GM23248 (cell line): Measurements from ENCODE around the gene MACF1. TPM values are rescaled to one million over a fixed set of nuclear protein-coding genes. Genes with fewer than 3 reads are reported as not detected.

ENCODE experiments used
- DNase-seq: peaks from one replicate; pipeline ENCODE4 v3.0.0-alpha.2; 2015
- H2AFZ ChIP-seq: fragments of 200-600 bp; sonication (generic); 2 replicates; pipeline ENCODE4 v1.6.1; 2016; ENCODE audit warnings: antibody characterized with exemption
- H3F3A ChIP-seq: fragments of 200-600 bp; sonication (generic); 2 replicates; pipeline ENCODE4 v1.6.1; 2016; ENCODE audit warnings: mild to moderate bottlenecking, antibody characterized with exemption, mixed run types; ENCODE audit not compliant: insufficient read depth
- H3K27ac ChIP-seq: fragments of 200-600 bp; sonication (generic); 2 replicates; pipeline ENCODE4 v1.5.1; 2016; ENCODE audit warnings: mild to moderate bottlenecking
- H3K27me3 ChIP-seq: fragments of 200-600 bp; sonication (generic); replicated peaks from 2 replicates; pipeline ENCODE4 v1.6.1; 2016; ENCODE audit warnings: mild to moderate bottlenecking; ENCODE audit not compliant: insufficient read depth
- H3K36me3 ChIP-seq: fragments of 200-600 bp; sonication (generic); 2 replicates; pipeline ENCODE4 v1.6.1; 2016; ENCODE audit warnings: low read depth, mild to moderate bottlenecking
- H3K4me1 ChIP-seq: fragments of 200-600 bp; sonication (generic); 2 replicates; pipeline ENCODE4 v1.6.1; 2016; ENCODE audit warnings: mild to moderate bottlenecking; ENCODE audit not compliant: insufficient read depth
- H3K4me2 ChIP-seq: fragments of 200-600 bp; sonication (generic); one replicate; pipeline ENCODE4 v1.6.1; 2016; ENCODE audit warnings: mild to moderate bottlenecking; ENCODE audit not compliant: unreplicated experiment
- H3K4me3 ChIP-seq: fragments of 200-600 bp; sonication (generic); 2 replicates; pipeline ENCODE4 v1.5.1; 2016; ENCODE audit warnings: mild to moderate bottlenecking
- H3K79me2 ChIP-seq: fragments of 200-600 bp; sonication (generic); 2 replicates; pipeline ENCODE4 v1.6.1; 2016; ENCODE audit warnings: mild to moderate bottlenecking; ENCODE audit not compliant: insufficient read depth
- H3K9ac ChIP-seq: fragments of 200-600 bp; sonication (generic); 2 replicates; pipeline ENCODE4 v1.6.1; 2016; ENCODE audit warnings: mild to moderate bottlenecking
- H3K9me2 ChIP-seq: fragments of 200-600 bp; sonication (generic); 2 replicates; pipeline ENCODE4 v1.6.1; 2016; ENCODE audit warnings: mixed run types, mild to moderate bottlenecking, moderate library complexity; ENCODE audit not compliant: insufficient read depth
- H3K9me3 ChIP-seq: fragments of 200-600 bp; sonication (generic); one replicate; pipeline ENCODE4 v1.6.1; 2017; ENCODE audit warnings: low read depth
- H4K20me1 ChIP-seq: fragments of 200-600 bp; sonication (generic); 2 replicates; pipeline ENCODE4 v1.6.0; 2016; ENCODE audit not compliant: insufficient read depth
- EZH2 ChIP-seq: fragments of 200-600 bp; sonication (generic); IDR thresholded peaks from 2 replicates; pipeline ENCODE4 v1.6.1; 2018; ENCODE audit warnings: antibody characterized with exemption, mild to moderate bottlenecking; ENCODE audit not compliant: insufficient read depth, poor library complexity, severe bottlenecking
- EZH2phosphoT487 ChIP-seq: fragments of 200-600 bp; sonication (generic); IDR thresholded peaks from 2 replicates; pipeline ENCODE4 v1.6.1; 2018; ENCODE audit warnings: antibody characterized with exemption, moderate library complexity, mild to moderate bottlenecking, low read depth; ENCODE audit not compliant: insufficient read depth
- WGBS, 2 experiments: methylation state at CpG; one replicate each; pipeline ENCODE4 v1.1.6; 2015 to 2017; ENCODE audit warnings: low lambda C conversion rate in 2 of 2, low coverage in 1 of 2; ENCODE audit errors: missing lambda C conversion rate in 2 of 2; 5-methylcytosine and 5-hydroxymethylcytosine counted together
- in situ Hi-C: fragments of 300-500 bp; cut with MboI; formaldehyde crosslinking; loops from 2 replicates; pipeline ENCODE4 v1.15.0; 2020
- polyA plus RNA-seq: library from polyadenylated mRNA; unstranded; fragments of >200 nt; fragmentation: Nextera tagmentation; extraction: Ambion mirVana; gene quantifications from 2 replicates; pipeline ENCODE4 v1.2.1, GENCODE V29; 2016
- total RNA-seq: library from RNA; depleted of rRNA; stranded (reverse); fragments of >200 nt; shearing (Covaris generic); gene quantifications from 2 replicates; pipeline ENCODE4 v1.2.3, GENCODE V29; 2014

Gene MACF1
- total and polyA plus RNA-seq, 2 experiments from 2014 or later, result 55.1 to 177 TPM

GRCh38 chr1:39250460-39251240 lies 46.2 kb downstream of the MACF1 start:
- H3K4me3 ChIP-seq, result no peak overlapping the region
- H3K9me3 ChIP-seq, result no peaks in the 10 kb centered on the region
- H2AFZ ChIP-seq, result no peak overlapping the region
- H3K4me1 ChIP-seq, result peaks cover 20% of the 10 kb centered on the region
- no peaks in the 10 kb centered on the region for H3K36me3 ChIP-seq
- H3K9ac ChIP-seq, result no peak overlapping the region
- H3F3A ChIP-seq, result peaks cover 5% of the 10 kb centered on the region; the same call in 1 of the 2 replicates
- H3K27me3 ChIP-seq, result no peaks in the 10 kb centered on the region
- no peaks in the 10 kb centered on the region for H4K20me1 ChIP-seq
- in situ Hi-C loops, result no loop called here
- no peaks in the 10 kb centered on the region for H3K9me2 ChIP-seq
- no peak overlapping the region for H3K4me2 ChIP-seq
- TF ChIP-seq EZH2, result no peak
- TF ChIP-seq EZH2phosphoT487, result no peak
- peak; percentile 71 for DNase-seq
- 93 to 100% methylated on average over 2 of the region's 2 CpGs for WGBS, 2 experiments
- peaks cover 55% of the 10 kb centered on the region for H3K79me2 ChIP-seq
- H3K27ac ChIP-seq, result no peak overlapping the region

GRCh38 chr1:39255222-39255621 lies 50.7 kb downstream of the MACF1 start:
- Histone ChIP-seq H3K9me2 (no peaks in the 10 kb centered on the region), H3K79me2 (peaks cover 43% of the 10 kb centered on the region), H3K27ac (peak overlapping the region; percentile 15; the same call in 1 of the 2 replicates), H3K4me3 (no peak overlapping the region), H3K9me3 (no peaks in the 10 kb centered on the region), H3F3A (peaks cover 11% of the 10 kb centered on the region; the same call in 1 of the 2 replicates), H3K4me2 (peak overlapping the region; percentile 36), H3K27me3 (no peaks in the 10 kb centered on the region), H3K4me1 (peaks cover 21% of the 10 kb centered on the region), H2AFZ (no peak overlapping the region), H4K20me1 (no peaks in the 10 kb centered on the region), H3K36me3 (no peaks in the 10 kb centered on the region), H3K9ac (no peak overlapping the region)
- peak; percentile 45 for DNase-seq
- TF ChIP-seq EZH2, result no peak
- TF ChIP-seq EZH2phosphoT487, result no peak
- in situ Hi-C loops, result no loop called here
- WGBS, 2 experiments, result 26 to 27% methylated on average over 1 of the region's 1 CpG

GRCh38 chr1:39258146-39258924 lies 53.8 kb downstream of the MACF1 start:
- Histone ChIP-seq H3K4me2 (no peak overlapping the region), H3K9me3 (no peaks in the 10 kb centered on the region), H3K79me2 (peaks cover 51% of the 10 kb centered on the region), H3K9ac (no peak overlapping the region), H3K4me1 (peaks cover 11% of the 10 kb centered on the region), H3K4me3 (no peak overlapping the region), H3K27me3 (no peaks in the 10 kb centered on the region), H4K20me1 (no peaks in the 10 kb centered on the region), H3F3A (peaks cover 17% of the 10 kb centered on the region; the same call in 1 of the 2 replicates), H3K27ac (no peak overlapping the region), H3K36me3 (no peaks in the 10 kb centered on the region), H3K9me2 (no peaks in the 10 kb centered on the region), H2AFZ (no peak overlapping the region)
- WGBS, 2 experiments, result 57 to 58% methylated on average over 7 of the region's 7 CpGs
- in situ Hi-C loops, result no loop called here
- no peak for TF ChIP-seq EZH2
- no peak for TF ChIP-seq EZH2phosphoT487
- peak; percentile 77 for DNase-seq

- Histone ChIP-seq H3K9me2 (no peaks in the 10 kb centered on the region), H3K9me3 (no peaks in the 10 kb centered on the region), H3K36me3 (no peaks in the 10 kb centered on the region), H3K27ac (no peak overlapping the region), H2AFZ (no peak overlapping the region), H3K27me3 (no peaks in the 10 kb centered on the region), H3F3A (peaks cover 17% of the 10 kb centered on the region; the same call in 1 of the 2 replicates), H3K4me3 (no peak overlapping the region), H3K9ac (no peak overlapping the region), H3K79me2 (peaks cover 49% of the 10 kb centered on the region), H3K4me1 (peaks cover 11% of the 10 kb centered on the region), H3K4me2 (no peak overlapping the region), H4K20me1 (no peaks in the 10 kb centered on the region)
- TF ChIP-seq EZH2 (no peak), EZH2phosphoT487 (no peak)
- DNase-seq, result no peak
- in situ Hi-C loops, result no loop called here
Observed at GRCh38 chr1:39258925-39259244, 54.4 kb downstream of the MACF1 start.
